HUES6 (cell line): Measurements from ENCODE around the gene PDPK1.

Source experiments
- H3K27ac ChIP-seq: 2 replicates; pipeline ENCODE4 v1.7.0; 2013; ENCODE audit warnings: low read depth, mild to moderate bottlenecking, low read length, inconsistent platforms
- H3K27me3 ChIP-seq: 2 replicates; pipeline ENCODE4 v1.6.1; 2013; ENCODE audit warnings: low read length; ENCODE audit not compliant: control insufficient read depth, insufficient read depth
- H3K36me3 ChIP-seq: 2 replicates; pipeline ENCODE4 v1.6.1; 2013; ENCODE audit warnings: low read length; ENCODE audit not compliant: control insufficient read depth, insufficient read depth
- H3K4me1 ChIP-seq: 2 replicates; pipeline ENCODE4 v1.6.1; 2013; ENCODE audit warnings: low read length; ENCODE audit not compliant: control insufficient read depth, insufficient read depth
- H3K4me3 ChIP-seq: 2 replicates; pipeline ENCODE4 v1.5.1; 2013; ENCODE audit warnings: low read depth, low read length
- H3K9ac ChIP-seq: one replicate; pipeline ENCODE4 v1.6.1; 2013; ENCODE audit warnings: mild to moderate bottlenecking, low read length
- H3K9me3 ChIP-seq: 2 replicates; pipeline ENCODE4 v1.6.1; 2013; ENCODE audit warnings: low read depth, low read length; ENCODE audit not compliant: control insufficient read depth, insufficient read depth

The PDPK1 gene

DNA sequence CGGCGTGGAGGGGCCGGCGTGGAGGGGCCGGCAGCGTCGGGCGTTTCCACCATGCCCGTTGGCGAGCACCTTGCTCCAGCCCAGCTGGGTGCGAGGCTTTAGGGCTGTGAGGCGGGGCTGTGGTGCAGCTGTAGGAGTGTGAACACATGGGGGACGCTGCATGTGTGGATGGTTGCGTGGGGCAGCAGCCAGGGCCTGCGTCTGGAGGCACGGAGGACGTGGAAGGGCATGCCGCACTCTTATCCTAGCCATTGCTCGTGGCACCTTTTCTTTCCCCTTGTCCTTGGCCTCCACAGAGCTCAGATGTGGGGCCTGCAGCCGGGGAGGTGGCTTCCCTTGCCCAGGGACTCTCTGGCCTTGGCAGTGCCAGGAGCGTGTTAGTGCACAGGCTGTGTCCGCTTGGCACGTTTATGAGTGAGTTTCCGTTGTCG lies 47.8 kb downstream of the PDPK1 start:
- no peak overlapping the region for H3K9ac ChIP-seq
- H3K4me1 ChIP-seq = no peaks in the 10 kb centered on the region
- no peaks in the 10 kb centered on the region for H3K9me3 ChIP-seq
- H3K27ac ChIP-seq = no peak overlapping the region
- H3K27me3 ChIP-seq = no peaks in the 10 kb centered on the region
- H3K4me3 ChIP-seq = no peak overlapping the region
- peaks cover 44% of the 10 kb centered on the region for H3K36me3 ChIP-seq

DNA sequence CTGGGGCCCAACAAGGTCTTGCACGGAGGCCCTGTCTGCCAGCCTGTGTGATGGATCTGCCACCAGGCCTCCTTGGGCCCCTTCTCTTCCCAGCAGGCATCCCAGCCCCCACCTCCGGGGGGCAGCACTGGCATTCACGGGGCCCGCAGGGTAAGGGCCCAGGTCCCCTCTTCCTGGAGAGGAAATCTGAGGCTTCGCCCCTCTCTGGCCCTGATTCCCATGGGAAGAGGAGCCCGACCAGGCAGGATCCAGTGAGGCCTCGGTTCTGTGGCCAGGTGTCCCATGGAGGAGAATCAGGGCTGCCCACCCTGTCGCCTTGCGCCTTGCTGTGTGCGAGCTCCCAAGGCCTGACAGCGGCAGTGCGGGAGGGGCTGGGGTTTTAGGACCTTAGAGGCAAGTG lies 48.4 kb downstream of the PDPK1 start:
- Histone ChIP-seq H3K4me1 (no peaks in the 10 kb centered on the region), H3K36me3 (peaks cover 46% of the 10 kb centered on the region), H3K27me3 (no peaks in the 10 kb centered on the region), H3K9me3 (no peaks in the 10 kb centered on the region), H3K27ac (no peak overlapping the region), H3K4me3 (no peak overlapping the region), H3K9ac (no peak overlapping the region)

DNA sequence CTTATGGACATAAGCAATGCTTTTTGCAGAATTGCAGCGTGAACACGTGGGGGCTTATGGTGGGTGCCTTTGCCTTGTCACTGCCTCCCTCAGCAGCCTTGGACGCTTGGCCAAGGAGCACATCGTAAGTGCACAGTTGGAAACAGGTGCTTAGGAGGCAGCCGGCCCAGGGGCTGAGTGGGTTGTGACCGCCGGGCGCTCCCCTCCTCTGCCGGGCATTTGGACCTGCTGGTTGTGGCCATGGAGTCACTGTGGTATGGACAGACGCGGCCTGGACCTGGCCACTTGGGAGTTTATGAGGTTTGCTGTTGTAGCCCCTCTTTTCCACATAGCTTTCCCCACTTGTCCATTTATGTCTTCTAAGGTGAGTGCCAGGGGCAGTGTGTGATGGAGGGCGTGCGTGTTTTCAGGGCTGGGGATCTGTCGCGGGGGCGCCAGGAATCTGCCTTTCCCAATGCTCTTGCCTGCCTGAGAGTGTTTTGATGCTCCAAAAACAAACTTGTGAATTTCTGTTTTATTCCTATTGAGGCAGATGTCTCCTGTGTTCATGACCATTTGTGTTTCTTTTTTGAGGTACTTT lies 49.2 kb downstream of the PDPK1 start:
- H3K36me3 ChIP-seq = peaks cover 48% of the 10 kb centered on the region
- H3K4me3 ChIP-seq = no peak overlapping the region
- no peaks in the 10 kb centered on the region for H3K4me1 ChIP-seq
- no peak overlapping the region for H3K9ac ChIP-seq
- H3K9me3 ChIP-seq = no peaks in the 10 kb centered on the region
- H3K27ac ChIP-seq = no peak overlapping the region
- no peaks in the 10 kb centered on the region for H3K27me3 ChIP-seq

DNA sequence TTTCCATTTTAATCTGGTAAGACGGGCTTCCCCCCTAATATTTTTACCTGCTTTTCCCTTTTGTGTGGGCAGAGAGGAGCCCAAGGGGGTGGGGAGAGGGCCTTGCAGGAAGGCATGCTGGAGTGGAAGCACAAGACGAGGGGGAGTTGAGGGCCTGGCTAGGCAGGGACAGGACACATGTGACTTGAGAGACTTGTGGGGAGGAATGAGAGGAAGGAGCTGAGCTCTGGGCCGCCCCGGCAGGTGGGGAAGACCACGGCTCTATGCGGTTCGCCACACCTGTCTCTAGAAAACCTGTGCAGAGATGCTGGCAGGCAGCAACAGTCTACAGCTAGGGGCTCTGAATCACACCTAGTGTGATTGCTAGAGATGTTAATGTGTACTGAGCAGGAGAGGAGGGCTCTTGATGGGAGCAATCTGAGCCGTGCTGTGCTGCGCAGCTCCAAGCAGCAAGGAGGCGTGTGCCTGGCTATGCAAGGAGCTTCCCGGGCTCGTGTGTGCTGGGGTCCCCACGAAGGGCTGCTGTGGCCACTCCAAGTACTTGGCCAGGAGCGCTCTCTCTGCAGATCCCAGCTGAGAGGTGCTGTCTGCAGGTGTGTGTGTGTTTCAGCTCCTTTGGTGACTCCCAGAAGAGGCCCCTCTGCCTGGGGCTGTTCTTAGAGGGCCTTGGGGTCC lies 50.2 kb downstream of the PDPK1 start:
- peaks cover 48% of the 10 kb centered on the region for H3K36me3 ChIP-seq
- no peak overlapping the region for H3K27ac ChIP-seq
- no peaks in the 10 kb centered on the region for H3K9me3 ChIP-seq
- no peak overlapping the region for H3K9ac ChIP-seq
- H3K4me1 ChIP-seq = no peaks in the 10 kb centered on the region
- H3K27me3 ChIP-seq = no peaks in the 10 kb centered on the region
- H3K4me3 ChIP-seq = no peak overlapping the region

DNA sequence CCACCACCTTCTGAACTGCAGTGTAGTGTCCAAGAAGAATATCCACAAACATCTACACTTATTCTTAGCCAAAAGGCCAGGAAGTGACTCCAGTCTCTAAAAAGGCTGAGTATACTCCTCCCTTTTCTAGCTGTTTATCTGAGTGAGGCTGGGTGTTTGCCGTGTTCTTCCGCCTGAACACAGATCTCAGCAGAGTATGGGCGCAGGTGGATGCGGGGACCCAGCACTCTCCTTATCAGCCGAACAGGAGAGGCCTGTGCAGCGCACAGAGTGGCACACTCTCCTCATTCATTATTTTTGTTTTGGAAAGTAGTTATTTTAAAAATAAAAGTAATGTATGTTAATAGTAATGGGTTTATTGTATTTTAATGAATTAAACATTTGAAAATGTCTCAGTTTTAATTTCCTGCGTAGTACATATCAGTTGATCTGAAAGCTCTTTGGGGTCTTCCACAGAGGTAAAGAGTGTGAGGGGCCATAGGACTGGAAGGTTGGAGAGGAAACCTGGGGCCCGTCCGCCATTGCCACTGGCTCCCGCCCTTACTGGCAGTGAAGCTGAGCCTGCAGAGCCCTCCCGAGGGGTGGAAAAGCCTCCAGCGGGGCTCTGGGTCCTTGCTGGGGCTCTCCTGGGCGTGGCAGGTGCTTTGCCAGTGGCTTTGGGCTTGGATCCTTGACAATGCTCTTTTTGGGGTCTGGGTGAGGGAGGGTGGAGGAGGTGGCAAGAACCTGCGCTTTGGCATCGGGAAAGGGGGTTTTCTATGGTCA lies 53.8 kb downstream of the PDPK1 start:
- Histone ChIP-seq H3K36me3 (peaks cover 41% of the 10 kb centered on the region), H3K4me1 (no peaks in the 10 kb centered on the region), H3K27me3 (no peaks in the 10 kb centered on the region), H3K9ac (no peak overlapping the region), H3K9me3 (no peaks in the 10 kb centered on the region), H3K4me3 (no peak overlapping the region), H3K27ac (no peak overlapping the region)

DNA sequence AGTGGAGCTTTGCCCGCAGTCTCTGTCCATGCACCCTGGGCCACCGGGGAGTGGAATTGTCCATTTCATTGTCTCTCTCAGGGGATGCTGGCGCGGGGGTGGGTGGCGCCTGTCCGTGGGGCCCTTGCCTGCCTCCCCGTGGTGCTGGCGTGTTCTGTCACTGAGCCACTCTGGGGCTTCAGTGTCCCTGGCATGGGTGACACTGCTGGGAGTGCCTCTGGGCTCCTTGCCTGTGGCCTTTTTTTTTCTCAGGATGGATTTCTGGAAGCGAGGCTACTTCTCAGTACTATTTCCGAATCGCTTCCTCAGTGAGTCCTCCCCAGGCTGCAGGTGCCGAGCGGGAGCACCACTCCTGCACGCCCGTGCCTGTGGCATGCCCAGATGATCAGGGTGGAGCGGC lies 55.0 kb downstream of the PDPK1 start:
- no peak overlapping the region for H3K27ac ChIP-seq
- no peaks in the 10 kb centered on the region for H3K27me3 ChIP-seq
- peaks cover 45% of the 10 kb centered on the region for H3K36me3 ChIP-seq
- no peaks in the 10 kb centered on the region for H3K4me1 ChIP-seq
- no peak overlapping the region for H3K9ac ChIP-seq
- H3K4me3 ChIP-seq = no peak overlapping the region
- H3K9me3 ChIP-seq = no peaks in the 10 kb centered on the region

DNA sequence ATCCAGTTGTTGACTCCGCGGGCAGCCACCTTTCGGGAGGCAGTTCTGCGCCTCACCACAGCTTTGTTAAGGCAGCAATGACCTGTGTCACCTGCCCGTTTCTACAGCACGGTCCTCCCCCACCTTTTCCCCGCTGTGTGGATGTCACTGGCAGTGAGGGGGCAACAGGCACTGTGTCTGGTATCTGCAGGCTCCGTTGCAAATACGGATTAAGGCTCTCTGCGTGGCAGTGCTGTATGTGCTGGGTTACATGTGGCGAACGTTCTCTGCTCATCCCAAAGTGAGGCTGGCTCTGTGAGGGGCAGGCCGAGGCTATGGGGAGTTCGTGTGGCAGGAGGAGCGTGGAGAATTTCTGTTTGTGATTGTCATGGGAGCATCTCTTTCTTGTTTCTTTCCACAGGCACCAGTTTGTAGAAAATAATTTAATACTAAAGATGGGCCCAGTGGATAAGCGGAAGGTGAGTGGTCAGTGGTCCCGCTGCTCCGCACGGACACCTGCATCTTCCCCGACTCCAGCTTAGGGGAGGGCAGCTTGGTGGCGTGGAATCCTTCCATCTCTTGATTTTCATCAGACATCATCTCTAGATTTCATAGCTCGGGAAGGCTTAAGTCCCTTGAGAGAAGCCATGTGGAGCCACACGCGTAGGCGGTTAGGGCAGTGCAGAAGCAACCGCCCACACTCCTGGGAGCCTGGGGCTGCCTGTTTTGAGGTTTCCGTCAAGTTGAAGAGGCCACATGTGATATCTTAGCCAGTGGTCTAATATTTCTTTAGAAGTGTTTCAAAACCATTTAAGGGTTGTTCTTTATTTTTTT lies 57.8 kb downstream of the PDPK1 start:
- Histone ChIP-seq H3K27ac (no peak overlapping the region), H3K9ac (no peak overlapping the region), H3K4me3 (no peak overlapping the region), H3K9me3 (no peaks in the 10 kb centered on the region), H3K4me1 (no peaks in the 10 kb centered on the region), H3K36me3 (peaks cover 34% of the 10 kb centered on the region), H3K27me3 (no peaks in the 10 kb centered on the region)

DNA sequence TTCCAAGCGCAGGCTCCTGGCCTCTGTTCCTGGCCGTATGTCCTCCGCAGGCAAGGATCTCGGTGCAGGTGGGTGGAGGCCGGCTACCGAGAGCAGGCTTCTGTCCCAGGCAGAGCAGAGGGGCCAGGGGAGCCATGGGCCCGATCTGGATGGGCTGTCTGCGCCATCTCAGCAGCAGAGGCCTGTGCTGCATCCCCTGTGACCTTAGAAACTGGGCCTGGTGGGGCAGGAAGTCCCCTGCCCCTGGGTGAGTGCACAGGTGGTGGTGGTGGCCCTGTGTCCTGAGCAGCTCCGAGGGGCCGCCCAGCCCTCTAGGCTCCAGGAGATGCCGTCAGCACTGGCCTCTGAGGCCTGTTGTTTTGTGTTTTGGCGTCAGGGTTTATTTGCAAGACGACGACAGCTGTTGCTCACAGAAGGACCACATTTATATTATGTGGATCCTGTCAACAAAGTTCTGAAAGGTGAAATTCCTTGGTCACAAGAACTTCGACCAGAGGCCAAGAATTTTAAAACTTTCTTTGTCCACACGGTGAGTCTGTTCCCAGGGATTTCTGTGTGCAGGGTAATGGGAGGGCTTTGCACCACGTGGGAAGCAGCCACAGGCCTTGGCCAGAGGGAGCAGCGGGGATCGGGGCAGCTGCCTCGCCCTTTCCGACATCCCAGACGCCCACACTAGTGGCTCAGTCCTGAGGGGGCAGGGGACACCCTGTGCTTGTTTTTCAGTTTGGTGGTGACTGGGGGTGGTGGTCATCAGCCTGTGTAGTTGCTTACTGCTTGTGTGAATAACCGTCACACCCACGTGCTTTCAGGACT lies 59.1 kb downstream of the PDPK1 start:
- Histone ChIP-seq H3K9me3 (no peaks in the 10 kb centered on the region), H3K27me3 (no peaks in the 10 kb centered on the region), H3K36me3 (peaks cover 31% of the 10 kb centered on the region), H3K4me1 (no peaks in the 10 kb centered on the region), H3K9ac (no peak overlapping the region), H3K4me3 (no peak overlapping the region), H3K27ac (no peak overlapping the region)

DNA sequence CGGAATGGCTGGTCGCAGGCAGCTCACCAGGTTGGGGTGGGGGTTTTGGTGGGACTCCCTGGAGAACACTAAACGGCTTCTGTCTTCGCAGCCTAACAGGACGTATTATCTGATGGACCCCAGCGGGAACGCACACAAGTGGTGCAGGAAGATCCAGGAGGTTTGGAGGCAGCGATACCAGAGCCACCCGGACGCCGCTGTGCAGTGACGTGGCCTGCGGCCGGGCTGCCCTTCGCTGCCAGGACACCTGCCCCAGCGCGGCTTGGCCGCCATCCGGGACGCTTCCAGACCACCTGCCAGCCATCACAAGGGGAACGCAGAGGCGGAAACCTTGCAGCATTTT lies 59.7 kb downstream of the PDPK1 start:
- H3K9ac ChIP-seq = no peak overlapping the region

DNA sequence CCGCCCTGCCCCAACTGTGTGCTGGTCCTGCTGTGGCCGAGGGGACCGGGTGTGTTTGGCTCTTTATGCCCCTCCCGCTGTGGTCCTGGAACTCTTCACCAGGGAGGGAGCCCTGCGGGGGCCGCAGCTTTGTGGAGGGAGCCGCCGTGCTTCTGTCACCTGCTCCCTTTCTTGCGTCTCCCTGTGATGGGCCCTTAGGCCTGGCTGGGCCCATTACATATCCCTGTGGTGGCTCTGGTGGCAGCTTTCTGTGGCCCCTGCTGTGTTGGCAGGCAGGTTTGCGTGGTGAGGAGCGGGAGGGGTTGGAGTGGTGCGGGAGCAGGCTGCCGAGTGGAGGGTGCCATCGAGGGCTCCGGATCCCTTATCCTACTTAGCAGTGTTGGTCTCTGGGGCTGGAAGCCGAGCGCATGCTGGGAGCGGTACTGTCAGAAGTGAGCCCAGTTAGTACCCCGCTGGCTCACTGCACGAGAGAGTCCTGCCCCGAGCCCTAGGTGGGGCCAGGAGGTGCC lies 60.4 kb downstream of the PDPK1 start:
- Histone ChIP-seq H3K4me3 (no peak overlapping the region), H3K27me3 (no peaks in the 10 kb centered on the region), H3K9ac (no peak overlapping the region), H3K4me1 (no peaks in the 10 kb centered on the region), H3K36me3 (peaks cover 31% of the 10 kb centered on the region), H3K27ac (no peak overlapping the region), H3K9me3 (no peaks in the 10 kb centered on the region)

More for the DNA sequence above, 59.7 kb downstream of the PDPK1 start:
- Histone ChIP-seq H3K4me1 (no peaks in the 10 kb centered on the region), H3K4me3 (no peak overlapping the region), H3K27ac (no peak overlapping the region), H3K27me3 (no peaks in the 10 kb centered on the region), H3K9me3 (no peaks in the 10 kb centered on the region), H3K36me3 (peaks cover 31% of the 10 kb centered on the region)
